DMS53 treated with DMSO at 0.1 percent for 48 hours (cell line): ENCODE data around the gene TMEM121B.

ENCODE experiments used
- DNase-seq: peaks from one replicate; lab custom pipeline; 2025; ENCODE audit not compliant: unreplicated experiment; lab: John Stamatoyannopoulos, UW

Gene TMEM121B

DNA sequence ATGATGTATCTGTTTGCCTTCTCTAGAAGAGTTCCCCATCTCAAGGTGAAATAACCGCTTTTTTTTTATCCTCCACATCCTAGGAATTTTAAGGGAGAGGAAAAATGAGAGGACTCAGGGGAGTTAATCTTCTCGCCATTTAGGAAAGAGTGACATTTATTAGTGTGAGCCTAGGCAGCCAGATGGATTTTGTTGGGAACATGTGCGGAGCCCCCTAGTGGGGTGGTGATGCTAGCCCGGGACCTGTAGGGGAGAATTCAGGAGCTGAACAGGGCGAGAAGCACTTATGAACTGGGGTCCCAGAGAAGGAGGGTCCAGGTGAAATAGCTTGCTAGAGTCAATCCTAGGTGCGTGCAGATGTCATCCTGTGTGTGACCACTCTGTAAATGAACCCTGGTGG is 25.6 kb downstream of the TMEM121B start:
- no peak for DNase-seq

DNA sequence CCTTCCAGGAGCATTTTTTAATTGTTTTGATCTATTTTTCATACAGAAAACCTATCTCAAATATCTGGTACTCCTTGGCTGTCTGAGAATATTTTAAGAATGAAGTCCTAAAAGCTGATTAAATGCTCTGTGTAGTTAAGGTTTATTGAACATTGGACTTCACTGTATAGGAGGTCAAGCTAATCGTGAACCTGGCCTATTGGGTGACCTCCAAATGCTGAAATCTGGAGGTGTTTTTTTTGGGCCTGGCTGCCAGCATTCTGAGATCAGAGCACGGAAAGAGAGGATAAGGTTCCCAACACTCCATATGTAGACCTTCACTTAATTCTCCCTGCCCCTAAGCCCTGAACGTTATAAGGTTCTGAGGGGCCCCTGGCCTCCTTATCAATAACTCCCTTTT is 28.1 kb downstream of the TMEM121B start:
- DNase-seq: no peak

DNA sequence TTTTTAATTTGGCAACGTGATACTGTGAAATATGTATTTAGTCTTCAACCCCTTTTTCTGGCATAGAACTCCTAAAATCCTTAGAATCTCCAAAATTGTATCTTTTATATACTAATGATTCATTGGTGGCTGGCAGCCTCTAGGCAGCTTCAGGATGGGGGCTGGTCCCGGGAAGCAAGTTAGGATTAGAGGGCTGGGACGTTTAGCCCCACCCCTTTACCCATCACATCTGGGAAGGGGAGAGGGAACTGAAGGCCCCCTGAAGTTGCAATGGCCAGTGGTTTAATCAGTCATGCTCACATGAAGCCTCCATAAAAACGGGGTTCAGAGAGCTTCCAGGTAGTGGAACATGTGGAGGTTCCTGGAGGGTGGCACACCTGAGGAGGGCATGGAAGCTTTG is 29.3 kb downstream of the TMEM121B start:
- DNase-seq: no peak

DNA sequence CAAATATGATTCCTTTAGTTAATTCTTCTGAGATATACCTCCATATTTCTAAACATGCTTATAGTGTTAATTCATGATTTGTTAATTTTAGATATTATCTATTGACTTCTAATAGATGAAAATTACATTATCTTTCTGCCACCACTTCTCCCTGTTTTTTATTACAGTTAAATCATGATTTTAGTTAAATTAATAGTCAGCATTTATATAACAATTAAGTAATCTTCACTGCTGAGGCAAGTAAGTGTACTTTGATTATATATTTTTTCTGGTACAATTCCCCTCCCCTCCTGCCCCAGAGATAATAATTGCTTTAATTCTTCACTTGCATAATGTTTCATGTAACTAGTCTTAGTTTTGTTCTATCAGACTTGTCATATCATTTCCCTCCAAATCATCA is 30.6 kb downstream of the TMEM121B start:
- no peak for DNase-seq

DNA sequence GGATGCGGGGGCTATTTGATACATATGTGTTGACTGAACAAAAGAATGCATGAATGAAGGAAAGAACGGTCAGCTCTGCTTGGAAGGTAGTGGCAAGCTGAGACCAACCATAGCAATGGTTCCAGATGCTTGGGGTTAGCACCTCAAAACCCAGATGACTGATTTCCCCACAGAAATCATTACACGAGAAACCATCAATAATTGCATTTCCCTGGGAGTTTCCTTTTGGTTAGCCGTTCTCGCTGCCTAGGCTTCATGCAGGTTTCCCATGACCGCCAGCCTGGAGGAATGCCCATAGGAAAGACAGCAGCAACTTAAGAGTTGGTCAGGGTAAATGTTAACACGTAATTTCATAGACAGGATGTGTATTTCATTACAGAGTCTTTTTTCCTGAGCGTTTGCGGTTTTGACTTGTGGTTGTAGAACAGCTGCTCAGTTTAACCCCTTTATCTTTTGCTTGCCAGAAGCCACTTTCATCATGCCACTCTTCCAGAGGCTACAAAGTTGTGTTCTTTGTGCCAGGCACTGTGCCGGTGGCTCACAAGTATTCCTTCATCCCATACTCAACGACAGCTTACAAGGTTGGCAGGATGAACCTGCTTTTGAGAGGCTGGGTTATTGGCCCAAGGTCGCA is 33.5 kb downstream of the TMEM121B start:
- DNase-seq: no peak

DNA sequence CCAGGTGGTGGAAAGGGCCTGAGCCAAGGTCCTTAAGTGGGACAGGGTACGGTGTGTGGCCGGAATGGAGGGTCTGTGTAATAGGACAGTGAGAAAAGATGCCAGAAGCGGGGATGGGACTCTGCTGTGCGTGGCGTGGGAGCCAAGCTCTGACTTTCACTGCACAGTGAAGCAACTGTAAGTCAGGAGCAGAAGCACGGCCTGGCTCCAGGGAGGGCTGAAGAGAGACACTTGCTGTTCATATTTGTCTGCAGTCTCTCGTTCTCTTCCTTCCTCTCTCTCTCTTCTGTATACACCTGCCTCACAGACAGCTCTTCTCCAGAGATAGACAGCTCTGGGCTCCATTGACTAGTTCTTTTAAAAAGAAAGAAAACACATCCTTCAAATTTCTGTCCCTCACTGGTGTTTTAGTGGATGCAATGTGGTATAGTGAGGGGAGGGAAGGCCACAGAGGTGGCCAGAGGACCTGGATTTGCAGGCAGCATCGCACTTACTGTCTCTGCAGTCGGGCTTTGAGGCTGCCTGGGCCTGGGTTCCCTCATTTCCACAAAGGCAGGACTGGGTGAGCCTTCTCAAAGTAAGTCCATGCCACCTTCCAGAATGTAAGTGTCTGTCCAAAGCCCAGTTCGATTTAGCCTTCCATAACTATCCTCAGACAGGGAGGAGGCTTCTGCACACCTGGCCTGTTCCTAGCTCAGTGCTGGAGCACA is 34.2 kb downstream of the TMEM121B start:
- no peak for DNase-seq

DNA sequence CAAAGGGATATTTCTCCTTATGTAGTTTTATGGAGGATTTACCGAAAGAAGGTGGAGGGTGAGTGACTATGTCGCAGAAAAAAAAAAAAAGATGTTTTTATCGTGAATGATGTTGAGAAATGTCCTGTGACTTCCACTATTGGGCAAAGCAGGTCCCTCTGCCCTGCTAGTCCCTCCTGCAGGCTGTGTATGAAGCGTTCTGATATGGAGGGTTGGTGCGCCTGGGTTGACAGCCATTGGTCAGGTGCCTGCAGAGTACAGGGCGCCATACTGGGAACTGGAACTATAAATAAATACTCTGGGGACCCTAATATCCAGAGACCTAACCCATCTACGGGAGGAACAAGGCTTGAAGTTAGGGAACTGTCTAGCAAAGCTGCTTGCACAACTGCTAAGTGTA is 34.9 kb downstream of the TMEM121B start:
- no peak for DNase-seq

DNA sequence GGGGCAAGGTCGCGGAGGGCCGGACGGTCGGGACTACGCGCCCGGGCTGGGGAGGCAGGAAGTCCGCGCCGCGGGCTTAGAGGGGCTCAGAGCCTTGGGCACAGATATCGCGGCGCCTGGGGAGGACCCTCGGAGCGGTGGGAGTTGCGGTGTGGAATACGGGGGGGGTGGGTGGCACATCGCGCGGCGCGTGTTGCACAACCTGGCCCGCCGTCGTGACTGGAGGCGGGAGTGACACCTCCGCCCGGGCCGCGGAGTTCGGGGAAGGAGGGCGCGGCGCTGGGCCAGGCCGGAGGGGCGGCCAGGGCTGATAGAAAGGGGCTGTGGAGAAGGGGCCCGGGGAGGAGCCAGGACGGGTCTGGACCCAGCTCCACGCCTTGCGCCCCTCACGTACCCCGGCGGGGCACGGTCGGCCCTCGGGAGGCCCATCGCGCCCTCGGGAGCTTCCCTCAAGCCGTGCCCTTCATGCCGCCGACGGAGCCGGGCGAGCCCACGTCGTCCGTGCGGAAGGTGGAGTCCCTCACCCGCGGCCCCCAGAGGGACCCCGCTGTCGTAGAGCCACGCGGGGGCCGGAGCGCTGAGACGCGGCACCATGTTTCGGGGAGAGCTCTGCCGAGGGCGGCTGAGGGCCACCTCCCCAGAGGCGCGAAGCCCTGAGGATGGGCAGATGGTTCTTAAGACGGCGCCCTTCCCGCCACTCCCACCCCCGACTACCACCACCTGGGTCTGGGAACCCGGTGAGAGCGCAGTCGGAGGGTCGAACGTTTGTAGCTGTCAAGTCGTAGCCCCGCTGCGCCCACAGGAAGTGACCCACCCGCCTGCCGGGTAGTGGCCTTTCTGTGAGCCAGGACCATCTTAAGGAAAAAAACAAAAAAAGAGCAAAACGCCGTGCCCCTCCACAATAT is 35.6 kb downstream of the TMEM121B start:
- DNase-seq: no peak

DNA sequence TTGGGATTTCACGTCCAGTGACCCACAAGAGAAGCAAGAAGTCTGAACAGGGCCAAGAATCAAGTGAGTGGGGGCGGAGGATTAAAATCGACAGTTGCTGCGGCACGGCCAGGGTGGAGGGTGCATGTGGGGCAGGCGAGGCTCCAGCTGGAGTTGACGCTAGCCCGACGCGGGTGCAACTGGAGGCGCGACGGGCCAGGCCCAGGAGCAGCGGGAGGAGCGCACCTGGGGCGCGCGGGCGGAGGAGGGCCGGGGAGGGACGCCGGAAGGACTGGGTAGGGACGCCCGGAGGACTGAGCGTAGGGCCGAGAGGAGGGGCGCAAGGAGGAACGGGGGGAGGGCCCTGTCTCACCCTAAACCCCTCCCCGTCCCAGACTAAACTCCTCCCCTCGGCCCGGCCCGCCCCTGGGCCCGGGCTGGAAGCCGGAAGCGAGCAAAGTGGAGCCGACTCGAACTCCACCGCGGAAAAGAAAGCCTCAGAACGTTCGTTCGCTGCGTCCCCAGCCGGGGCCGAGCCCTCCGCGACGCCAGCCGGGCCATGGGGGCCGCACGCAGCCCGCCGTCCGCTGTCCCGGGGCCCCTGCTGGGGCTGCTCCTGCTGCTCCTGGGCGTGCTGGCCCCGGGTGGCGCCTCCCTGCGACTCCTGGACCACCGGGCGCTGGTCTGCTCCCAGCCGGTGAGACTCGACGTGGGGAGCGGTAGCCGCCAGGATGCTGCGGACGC is 36.4 kb downstream of the TMEM121B start, which contains the start of gene IL17RA:
TSS of gene IL17RA (plus strand) at position 447 of the 723 bp plus-strand sequence. CDS start at position 539, 92 bp downstream.
- peak; percentile 75 for DNase-seq

DNA sequence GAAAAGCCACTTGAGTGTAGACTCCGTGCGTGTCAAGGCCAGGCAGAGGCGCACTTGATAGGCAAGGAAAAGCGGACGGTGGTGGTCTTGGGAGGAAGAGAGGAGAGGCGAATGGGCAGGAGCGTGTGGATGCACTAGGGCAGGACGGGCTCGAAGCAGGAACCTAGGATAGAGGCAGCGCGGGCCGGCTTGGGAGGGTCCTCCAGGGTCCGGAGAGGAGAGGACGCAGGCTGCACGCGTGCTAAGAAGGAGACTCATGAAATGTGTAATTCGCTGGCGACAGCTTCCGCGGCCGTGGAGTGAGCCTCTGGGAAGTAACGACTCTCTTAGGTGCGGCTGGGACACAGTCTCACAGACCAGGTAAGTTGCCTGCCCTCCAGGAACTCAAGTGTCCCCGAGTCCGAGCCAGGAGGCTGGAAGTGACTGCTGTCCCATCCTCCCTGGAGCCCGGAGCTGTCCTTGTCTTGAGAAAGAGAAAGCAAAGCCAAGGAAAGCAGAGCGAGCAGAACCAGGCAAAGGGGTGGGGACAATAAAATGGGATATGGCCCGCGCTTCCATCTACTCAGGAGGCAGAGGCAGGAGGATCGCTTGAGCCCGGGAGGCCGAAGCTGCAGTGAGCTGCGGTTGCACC is 37.2 kb downstream of the TMEM121B start:
- DNase-seq: no peak

DNA sequence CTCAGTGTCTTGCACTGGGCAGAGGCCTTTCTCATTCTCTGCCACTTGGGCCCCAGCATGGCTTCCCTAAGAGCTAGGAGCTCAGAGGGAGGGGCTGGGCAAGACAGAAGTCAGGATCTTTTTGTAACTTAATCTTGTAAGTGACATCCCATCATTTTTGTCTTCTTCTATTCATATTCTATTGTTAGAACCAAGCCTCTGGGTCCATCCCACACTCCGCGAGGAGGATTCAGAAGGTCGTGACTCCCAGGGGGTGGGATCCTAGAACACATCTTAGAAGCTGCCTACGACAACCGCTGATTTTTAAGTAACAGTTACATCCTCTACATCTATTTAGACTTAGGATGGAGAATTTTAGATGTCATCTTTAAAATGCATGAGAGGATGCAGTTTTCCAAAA is 37.9 kb downstream of the TMEM121B start:
- DNase-seq: no peak

DNA sequence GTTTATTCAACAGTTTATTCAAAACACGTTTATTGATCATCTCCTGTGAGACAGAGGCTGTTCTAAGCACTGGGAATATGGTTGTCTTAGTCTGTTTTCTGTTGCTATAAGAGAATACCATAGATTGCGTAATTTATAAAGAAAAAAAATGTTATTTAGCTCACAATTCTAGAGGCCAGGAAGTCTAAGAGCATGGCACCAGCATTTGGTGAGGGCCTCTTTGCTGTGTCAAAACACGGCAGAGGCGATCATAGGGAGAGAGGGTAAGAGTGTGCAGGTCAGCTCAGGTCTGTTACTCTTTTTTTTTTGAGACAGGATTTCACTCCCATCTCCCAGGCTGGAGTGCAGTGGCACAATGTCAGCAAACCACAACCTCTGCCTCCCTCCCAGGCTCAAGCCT is 41.6 kb downstream of the TMEM121B start:
- no peak for DNase-seq

DNA sequence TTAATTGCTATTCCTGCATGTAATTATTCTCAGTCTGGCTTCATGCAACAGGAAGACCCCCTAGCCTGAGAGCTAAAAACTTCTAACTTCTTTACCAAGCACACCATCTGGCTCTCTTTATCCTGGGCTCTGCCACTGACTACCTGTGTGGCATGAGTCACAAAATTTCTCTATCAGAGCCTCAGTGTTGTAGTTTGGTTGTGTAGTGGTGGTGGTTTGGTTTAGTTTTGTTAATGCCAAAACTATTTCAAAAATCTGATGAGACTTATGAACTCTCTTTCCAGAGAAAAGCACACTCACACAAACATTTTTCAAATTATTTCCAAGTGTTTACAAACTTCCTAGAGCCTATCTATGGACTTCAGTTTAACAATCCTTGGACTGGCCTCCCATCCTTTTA is 43.9 kb downstream of the TMEM121B start:
- DNase-seq: no peak

DNA sequence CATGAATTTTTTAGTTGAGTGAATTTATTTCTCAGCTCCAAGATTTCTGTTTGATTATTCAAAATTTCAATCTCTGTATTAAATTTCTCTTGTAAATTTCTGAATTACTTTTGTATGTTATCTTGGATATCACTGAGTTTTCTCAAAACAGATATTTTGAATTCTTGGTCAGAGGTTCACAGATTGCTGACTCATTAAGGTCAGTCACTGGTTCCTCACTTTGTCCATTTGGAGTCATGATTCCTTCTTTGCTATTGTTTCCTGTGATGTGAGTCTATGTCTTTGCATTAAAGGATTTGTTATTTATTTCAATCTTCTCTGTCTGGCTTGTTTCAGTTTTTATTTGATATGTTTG is 46.5 kb downstream of the TMEM121B start:
- no peak for DNase-seq

DNA sequence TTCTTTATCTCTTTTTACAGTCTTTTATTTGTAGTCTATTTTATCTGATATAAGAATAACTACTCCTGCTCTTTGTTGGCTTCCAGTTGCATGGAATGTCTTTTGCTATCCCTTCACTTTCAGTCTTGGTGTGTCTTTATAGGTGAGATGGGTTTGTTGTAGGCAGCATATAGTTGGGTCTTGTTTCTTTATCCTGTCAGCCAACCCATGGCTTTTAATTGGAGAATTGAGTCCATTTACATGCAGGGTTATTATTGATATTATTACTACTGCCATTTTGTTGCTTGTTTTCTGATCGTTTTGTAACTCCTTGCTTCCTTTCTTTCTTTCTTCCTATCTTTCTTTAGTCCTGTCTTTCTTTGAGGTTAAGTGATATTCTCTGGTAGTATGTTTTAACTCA is 48.3 kb downstream of the TMEM121B start:
- DNase-seq: no peak
